Astrocyte of the cerebellum (primary cell): ENCODE measurements around the gene AADACL4.
"Not testable (repeated sequence)": the region's sequence is repeated elsewhere in the genome, so short reads cannot be mapped to it uniquely, and the experiment has no call there.

ENCODE experiments used
- DNase-seq: peaks from one replicate; pipeline ENCODE4 v3.0.0-alpha.2; 2011; ENCODE audit warnings: low read depth
- H3K4me3 ChIP-seq: 2 replicates; pipeline ENCODE4 v1.5.1; 2011; ENCODE audit warnings: mild to moderate bottlenecking, low read depth, low read length, moderate library complexity
- in situ Hi-C: cut with HindIII; loops from 2 replicates; pipeline ENCODE4 v1.10.0; 2017; ENCODE audit warnings: low sequenced_read_pairs
- TF ChIP-seq, protein P1 (sequence below): IDR thresholded peaks from 2 replicates; pipeline ENCODE4 v1.5.1; 2012; ENCODE audit warnings: low read length, low read depth, moderate library complexity, mild to moderate bottlenecking; ENCODE audit errors: missing control alignments

The AADACL4 gene

DNA sequence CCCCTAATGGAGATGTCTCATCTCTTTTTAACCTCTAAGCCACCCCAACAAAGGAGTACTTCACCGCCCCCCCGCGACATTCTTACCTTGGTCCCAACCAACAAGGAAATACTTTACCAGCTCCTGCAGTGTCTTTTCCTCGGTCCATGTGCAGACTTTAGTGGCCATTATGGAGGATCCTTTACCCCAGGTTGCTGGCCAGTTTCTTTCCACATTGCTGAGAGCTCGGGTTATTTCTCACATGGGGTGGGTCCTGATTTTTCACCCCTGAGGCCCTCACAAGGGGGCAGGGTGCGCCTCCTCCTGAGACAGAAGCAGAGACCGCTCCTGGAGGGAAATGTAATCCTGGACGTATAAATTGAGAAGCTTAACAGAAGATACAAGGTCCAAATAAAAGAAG lies 69.0 kb downstream of the AADACL4 start:
- H3K4me3 ChIP-seq = no peak overlapping the region
- in situ Hi-C loops = no loop called here
- TF ChIP-seq, protein P1, sequence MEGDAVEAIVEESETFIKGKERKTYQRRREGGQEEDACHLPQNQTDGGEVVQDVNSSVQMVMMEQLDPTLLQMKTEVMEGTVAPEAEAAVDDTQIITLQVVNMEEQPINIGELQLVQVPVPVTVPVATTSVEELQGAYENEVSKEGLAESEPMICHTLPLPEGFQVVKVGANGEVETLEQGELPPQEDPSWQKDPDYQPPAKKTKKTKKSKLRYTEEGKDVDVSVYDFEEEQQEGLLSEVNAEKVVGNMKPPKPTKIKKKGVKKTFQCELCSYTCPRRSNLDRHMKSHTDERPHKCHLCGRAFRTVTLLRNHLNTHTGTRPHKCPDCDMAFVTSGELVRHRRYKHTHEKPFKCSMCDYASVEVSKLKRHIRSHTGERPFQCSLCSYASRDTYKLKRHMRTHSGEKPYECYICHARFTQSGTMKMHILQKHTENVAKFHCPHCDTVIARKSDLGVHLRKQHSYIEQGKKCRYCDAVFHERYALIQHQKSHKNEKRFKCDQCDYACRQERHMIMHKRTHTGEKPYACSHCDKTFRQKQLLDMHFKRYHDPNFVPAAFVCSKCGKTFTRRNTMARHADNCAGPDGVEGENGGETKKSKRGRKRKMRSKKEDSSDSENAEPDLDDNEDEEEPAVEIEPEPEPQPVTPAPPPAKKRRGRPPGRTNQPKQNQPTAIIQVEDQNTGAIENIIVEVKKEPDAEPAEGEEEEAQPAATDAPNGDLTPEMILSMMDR = no peak
- DNase-seq = no peak

DNA sequence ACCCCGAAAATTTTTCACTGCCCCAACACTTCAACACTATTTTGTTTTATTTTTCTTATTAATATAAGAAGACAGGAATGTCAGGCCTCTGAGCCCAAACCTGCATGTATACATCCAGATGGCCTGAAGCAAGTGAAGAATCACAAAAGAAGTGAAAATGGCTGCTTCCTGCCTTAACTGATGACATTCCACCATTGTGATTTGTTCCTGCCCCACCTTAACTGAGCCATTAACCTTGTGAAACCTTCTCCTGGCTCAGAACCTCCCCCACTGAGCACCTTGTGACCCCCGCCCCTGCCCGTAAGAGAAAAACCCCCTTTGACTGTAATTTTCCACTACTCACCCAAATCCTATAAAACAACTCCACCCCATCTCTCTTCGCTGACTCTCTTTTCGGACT lies 69.8 kb downstream of the AADACL4 start:
- H3K4me3 ChIP-seq, DNase-seq, in situ Hi-C loops: not testable (repeated sequence)

DNA sequence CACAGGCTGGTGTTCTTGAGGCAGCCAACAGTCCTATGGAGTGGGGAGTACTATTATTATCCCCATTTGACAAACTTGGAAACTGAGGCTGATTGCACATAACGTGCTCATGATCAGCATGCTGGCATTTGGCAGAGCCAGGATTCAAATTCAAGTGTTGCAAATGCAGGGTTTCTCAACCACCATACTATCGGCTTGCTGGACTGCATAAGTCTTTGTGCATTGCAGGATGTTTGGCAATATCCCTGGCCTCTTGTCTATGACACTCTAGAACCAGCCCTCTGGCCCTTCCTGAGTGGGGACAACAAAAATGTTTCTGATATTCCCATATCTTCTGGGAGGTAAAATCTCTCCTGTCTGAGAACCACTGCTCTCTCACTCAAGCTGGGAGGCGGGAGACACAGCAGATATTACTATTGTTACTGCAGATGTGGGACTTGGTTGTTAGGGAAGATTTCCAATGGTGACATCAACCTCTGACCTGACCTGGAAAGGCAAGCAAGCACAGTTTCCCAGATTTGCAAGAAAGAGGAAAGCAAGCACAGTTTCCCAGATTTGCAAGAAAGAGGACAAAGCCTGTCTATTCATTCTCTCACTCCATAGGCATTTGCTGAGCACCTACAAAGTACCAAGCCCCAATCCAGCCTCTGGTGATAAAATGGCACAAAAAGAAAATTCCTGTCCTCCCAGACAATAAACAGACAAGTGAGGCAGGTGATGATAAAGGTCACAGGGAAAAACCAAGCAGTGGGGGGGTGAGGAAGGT lies 71.0 kb downstream of the AADACL4 start:
- in situ Hi-C loops = no loop called here
- no peak overlapping the region for H3K4me3 ChIP-seq
- no peak for DNase-seq
- TF ChIP-seq, protein P1 = no peak

DNA sequence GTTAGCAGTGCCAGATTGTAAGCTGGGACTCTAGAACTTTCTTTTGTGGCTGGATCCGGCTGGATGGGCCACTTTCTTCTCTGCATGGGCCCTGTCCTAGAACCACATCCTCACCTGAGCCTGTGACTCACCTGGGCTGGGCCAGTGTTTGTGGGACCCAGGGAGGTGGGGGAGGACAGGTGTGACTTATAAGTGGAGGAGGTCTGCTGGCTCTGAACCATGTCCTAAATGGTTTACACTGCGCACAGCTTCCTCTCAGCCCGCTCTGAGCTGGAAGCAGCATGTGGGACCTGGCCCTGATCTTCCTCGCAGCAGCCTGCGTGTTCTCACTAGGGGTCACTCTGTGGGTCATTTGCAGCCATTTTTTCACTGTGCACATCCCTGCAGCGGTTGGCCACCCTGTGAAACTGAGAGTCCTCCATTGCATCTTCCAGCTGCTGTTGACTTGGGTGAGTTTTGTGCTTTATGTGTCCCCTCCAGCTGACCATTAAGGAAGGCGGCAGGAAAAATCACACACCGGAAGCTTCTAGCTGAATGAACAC lies 72.1 kb downstream of the AADACL4 start, which contains the start of gene AADACL3:
TSS of gene AADACL3 (plus strand) at position 215 of the 542 bp plus-strand sequence. CDS start at position 282, 67 bp downstream.
- DNase-seq = no peak
- H3K4me3 ChIP-seq = no peak within 1 kb of the TSS
- in situ Hi-C loops = no loop called here
- TF ChIP-seq, protein P1 = no peak
